Subcutaneous abdominal adipose tissue (tissue), 5 donors: ENCODE measurements around the gene ZFAND3.

Source experiments
- H3K27ac ChIP-seq: one replicate; pipeline ENCODE4 v1.7.0; 2013; ENCODE audit warnings: low read depth, mild to moderate bottlenecking, inconsistent platforms, low read length, moderate library complexity
- H3K27me3 ChIP-seq, 5 donors: one replicate each; pipeline ENCODE4 v1.7.0; 2013; ENCODE audit warnings: low read length in 5 of 5, inconsistent platforms in 1 of 5; ENCODE audit not compliant: control insufficient read depth in 5 of 5, insufficient read depth in 4 of 5
- H3K36me3 ChIP-seq, 5 donors: one replicate each; pipeline ENCODE4 v1.7.0; 2013; ENCODE audit warnings: low read length in 5 of 5; ENCODE audit not compliant: control insufficient read depth in 5 of 5, insufficient read depth in 5 of 5
- H3K4me1 ChIP-seq, 5 donors: one replicate each; pipeline ENCODE4 v1.7.0; 2013; ENCODE audit warnings: low read length in 5 of 5, mild to moderate bottlenecking in 3 of 5, moderate library complexity in 1 of 5; ENCODE audit not compliant: control insufficient read depth in 5 of 5, insufficient read depth in 5 of 5
- H3K4me3 ChIP-seq, 5 donors: one replicate each; pipeline ENCODE4 v1.7.0; 2013; ENCODE audit warnings: low read length in 5 of 5, low read depth in 1 of 5
- H3K9ac ChIP-seq, 5 donors: one replicate each; pipeline ENCODE4 v1.7.0; 2013; ENCODE audit warnings: low read length in 5 of 5, mild to moderate bottlenecking in 4 of 5, moderate library complexity in 3 of 5
- H3K9me3 ChIP-seq, 5 donors: one replicate each; pipeline ENCODE4 v1.7.0; 2013; ENCODE audit warnings: low read length in 5 of 5; ENCODE audit not compliant: control insufficient read depth in 5 of 5
- donor health status: healthy.
- donor health status: healthy.
- donor health status: healthy.
- donor health status: healthy.
- donor health status: healthy.

The ZFAND3 gene

GRCh38 chr6:37903351-37904340 is 84.1 kb downstream of the ZFAND3 start:
- H3K4me1 ChIP-seq: peaks cover 5 to 15% (median 7%) of the 10 kb centered on the region in 5 donors
- H3K27ac ChIP-seq: no peak overlapping the region
- H3K36me3 ChIP-seq: no peaks in the 10 kb centered on the region
- no peaks in the 10 kb centered on the region for H3K9me3 ChIP-seq
- H3K9ac ChIP-seq: no peak overlapping the region
- no peaks in the 10 kb centered on the region for H3K27me3 ChIP-seq
- no peak overlapping the region for H3K4me3 ChIP-seq

GRCh38 chr6:37904590-37904989 is 85.1 kb downstream of the ZFAND3 start:
- H3K4me3 ChIP-seq: no peak overlapping the region
- no peak overlapping the region for H3K27ac ChIP-seq
- H3K9me3 ChIP-seq: no peaks in the 10 kb centered on the region

GRCh38 chr6:37906121-37906520 is 86.6 kb downstream of the ZFAND3 start:
- Histone ChIP-seq H3K9ac (no peak overlapping the region), H3K4me1 (peaks cover 5 to 15% (median 7%) of the 10 kb centered on the region in 5 donors), H3K27ac (no peak overlapping the region), H3K36me3 (no peaks in the 10 kb centered on the region), H3K9me3 (no peaks in the 10 kb centered on the region), H3K27me3 (no peaks in the 10 kb centered on the region), H3K4me3 (no peak overlapping the region)

More at GRCh38 chr6:37904590-37904989, 85.1 kb downstream of the ZFAND3 start:
- Histone ChIP-seq H3K9ac (no peak overlapping the region), H3K36me3 (no peaks in the 10 kb centered on the region), H3K4me1 (peaks cover 5 to 15% (median 7%) of the 10 kb centered on the region in 5 donors), H3K27me3 (no peaks in the 10 kb centered on the region)

GRCh38 chr6:37910998-37911397 is 91.5 kb downstream of the ZFAND3 start:
- Histone ChIP-seq H3K27ac (no peak overlapping the region), H3K4me1 (no peaks in the 10 kb centered on the region), H3K4me3 (no peak overlapping the region), H3K9ac (no peak overlapping the region), H3K36me3 (no peaks in the 10 kb centered on the region), H3K27me3 (no peaks in the 10 kb centered on the region), H3K9me3 (no peaks in the 10 kb centered on the region)

GRCh38 chr6:37913210-37913609 is 93.7 kb downstream of the ZFAND3 start:
- Histone ChIP-seq H3K27me3 (no peaks in the 10 kb centered on the region), H3K4me3 (no peak overlapping the region), H3K9me3 (no peaks in the 10 kb centered on the region), H3K27ac (no peak overlapping the region), H3K9ac (no peak overlapping the region), H3K36me3 (peaks cover 0 to 6% (median 2%) of the 10 kb centered on the region in 5 donors), H3K4me1 (no peaks in the 10 kb centered on the region)

GRCh38 chr6:37915463-37915862 is 95.9 kb downstream of the ZFAND3 start:
- H3K4me3 ChIP-seq: no peak overlapping the region

GRCh38 chr6:37916149-37916548 is 96.6 kb downstream of the ZFAND3 start:
- no peak overlapping the region for H3K9ac ChIP-seq
- no peak overlapping the region for H3K4me3 ChIP-seq
- H3K9me3 ChIP-seq: no peaks in the 10 kb centered on the region
- no peak overlapping the region for H3K27ac ChIP-seq
- no peaks in the 10 kb centered on the region for H3K27me3 ChIP-seq
- peaks cover 0 to 14% (median 6%) of the 10 kb centered on the region in 5 donors for H3K4me1 ChIP-seq
- H3K36me3 ChIP-seq: peaks cover 0 to 6% (median 2%) of the 10 kb centered on the region in 5 donors

More at GRCh38 chr6:37915463-37915862, 95.9 kb downstream of the ZFAND3 start:
- Histone ChIP-seq H3K36me3 (peaks cover 0 to 6% (median 2%) of the 10 kb centered on the region in 5 donors), H3K27ac (no peak overlapping the region), H3K9ac (no peak overlapping the region), H3K9me3 (no peaks in the 10 kb centered on the region), H3K27me3 (no peaks in the 10 kb centered on the region), H3K4me1 (peaks cover 0 to 11% (median 3%) of the 10 kb centered on the region in 5 donors)

- H3K4me3 ChIP-seq: no peak overlapping the region
- no peak overlapping the region for H3K9ac ChIP-seq
- no peaks in the 10 kb centered on the region for H3K9me3 ChIP-seq
- peaks cover 0 to 14% (median 6%) of the 10 kb centered on the region in 5 donors for H3K4me1 ChIP-seq
- no peaks in the 10 kb centered on the region for H3K27me3 ChIP-seq
- H3K36me3 ChIP-seq: peaks cover 0 to 6% (median 2%) of the 10 kb centered on the region in 5 donors
- no peak overlapping the region for H3K27ac ChIP-seq
Measured at GRCh38 chr6:37916675-37917074, 97.1 kb downstream of the ZFAND3 start.

GRCh38 chr6:37917566-37917965 is 98.0 kb downstream of the ZFAND3 start:
- H3K27ac ChIP-seq: no peak overlapping the region
- H3K4me3 ChIP-seq: no peak overlapping the region
- H3K4me1 ChIP-seq: peaks cover 0 to 14% (median 6%) of the 10 kb centered on the region in 5 donors
- no peaks in the 10 kb centered on the region for H3K9me3 ChIP-seq
- no peak overlapping the region for H3K9ac ChIP-seq
- H3K27me3 ChIP-seq: no peaks in the 10 kb centered on the region
- peaks cover 0 to 6% (median 2%) of the 10 kb centered on the region in 5 donors for H3K36me3 ChIP-seq
